Pancreas (tissue), 10 donors: ENCODE results near the gene PNLDC1. TPM values are rescaled to one million over a fixed set of nuclear protein-coding genes. Genes with fewer than 3 reads are reported as not detected.

Experiments
- ATAC-seq, 4 donors: fragments of 200-7000 bp; cut with Tn5 transposase; one replicate each; pipeline versions ENCODE4 v1.8.0 to v1.9.1; 2020; ENCODE audit warnings: mild to moderate bottlenecking in 4 of 4, moderate library complexity in 4 of 4
- DNase-seq, 6 donors: peaks; one replicate each; pipeline ENCODE4 v3.0.0-alpha.2; 2020
- FAIRE-seq: peaks from 2 replicates; lab custom pipeline; 2012; peaks lifted over from hg19 to GRCh38; lab: Jason Lieb, UNC
- H3K27ac ChIP-seq, 4 donors: fragments of 200-600 bp; sonication (generic); 1 replicate in 3 of 4; 2 replicates in 1 of 4; pipeline versions ENCODE4 v1.5.0 to v1.8.0; 2020
- H3K27me3 ChIP-seq, 4 donors: fragments of 200-600 bp; one replicate each; pipeline ENCODE4 v1.8.0; 2021
- H3K36me3 ChIP-seq, 3 donors: fragments of 200-600 bp; sonication (generic) in 1 of 3; one replicate each; pipeline versions ENCODE4 v1.5.0 to v1.8.0; 2020 to 2021
- H3K4me1 ChIP-seq, 3 donors: fragments of 200-600 bp; one replicate each; pipeline ENCODE4 v1.8.0; 2021
- H3K4me3 ChIP-seq, 4 donors: fragments of 200-600 bp; sonication (generic) in 2 of 4; one replicate each; pipeline versions ENCODE4 v1.5.0 to v1.8.0; 2020 to 2021
- H3K9me3 ChIP-seq, 4 donors: fragments of 200-600 bp; one replicate each; pipeline ENCODE4 v1.8.0; 2021
- CTCF ChIP-seq, 4 donors: fragments of 200-600 bp; sonication (generic) in 3 of 4; IDR thresholded peaks; one replicate each; pipeline versions ENCODE4 v1.5.0 to v1.8.0; 2021; ENCODE audit warnings: antibody characterized with exemption in 4 of 4
- whole genome bisulfite sequencing, 2 donors: extraction: QIAGEN DNeasy Blood & Tissue Kit; methylation state at CpG; one replicate each; pipeline ENCODE4 v1.1.7; 2013; 5-methylcytosine and 5-hydroxymethylcytosine counted together
- intact Hi-C, 3 donors: fragments of 100-400 bp; cut with DNase I; formaldehyde crosslinking; loops; one replicate each; pipeline versions ENCODE4 v1.11.1 to v1.14.2; 2022
- polyA plus RNA-seq, 2 donors: library from polyadenylated mRNA; stranded (reverse); fragments of 200-250 nt; gene quantifications; one replicate each; pipeline ENCODE4 v1.2.3, GENCODE V29; 2013
- total RNA-seq, 6 donors: library from RNA; stranded (reverse); fragmentation: NEBNext Ultra II Directional in 4 of 6; extraction: Animal tissue kit (Norgen Biotek cat#: 25700) in 4 of 6; gene quantifications; one replicate each; pipeline versions ENCODE4 v1.2.1 to v1.2.4, GENCODE V29; 2021 to 2023
- donor health status: healthy with polysubstance abuse.
- donor health status: DM: no; HTN: no; CAD: no; lungs with moderate emphysema.
- donor health status: DM: no; HTN: no; CAD: no.
- donor health status: control.
- donor health status: control.
- donor health status: Bipolar disorder and iron deficiency.
- donor health status: DM: yes; HTN: yes; CAD: no.
- donor health status: DM: no; HTN: no; CAD: no.
- donor health status: DM: no; HTN: no; CAD: no.
- donor health status: DM: yes; HTN: yes; CAD: no.

Gene PNLDC1
- total and polyA plus RNA-seq, 8 donors = 0.21 to 1.7 (median 0.50) TPM

- Histone ChIP-seq H3K27ac (peak overlapping the region; percentile 89 to 95 (median 91)), H3K27me3 (no peaks in the 10 kb centered on the region), H3K4me1 (no peaks in the 10 kb centered on the region), H3K4me3 (peak overlapping the region in 2 of 4 donors; percentile 71 to 94), H3K9me3 (no peaks in the 10 kb centered on the region), H3K36me3 (peaks cover 0 to 4% (median 3%) of the 10 kb centered on the region in 3 donors)
- 43 to 60% methylated on average over 3 of the region's 3 CpGs for WGBS, 2 donors
- no peak for DNase-seq
- TF ChIP-seq CTCF (IDR thresholded peaks at IDR 0.05) = no peak
- no peak for FAIRE-seq
- no peak for ATAC-seq
- intact Hi-C loops = no loop called here
These were observed 39.4 kb upstream of the PNLDC1 start for GRCh38 chr6:159760602-159761057.

- H3K4me1 ChIP-seq = no peaks in the 10 kb centered on the region
- DNase-seq (peak in 5 of 6 donors; percentile 29 to 68 (median 31)), FAIRE-seq (no peak), ATAC-seq (no peak)
- no peaks in the 10 kb centered on the region for H3K9me3 ChIP-seq
- H3K27ac ChIP-seq = peak overlapping the region; percentile 89 to 95 (median 91)
- peaks cover 0 to 3% (median 0%) of the 10 kb centered on the region in 3 donors for H3K36me3 ChIP-seq
- no peaks in the 10 kb centered on the region for H3K27me3 ChIP-seq
- WGBS, 2 donors = 2 to 7% methylated on average over 40 to 45 of the region's 45 CpGs
- no peak for TF ChIP-seq CTCF (IDR thresholded peaks at IDR 0.05)
- peak overlapping the region; percentile 57 to 94 (median 68) for H3K4me3 ChIP-seq
- intact Hi-C loops = no loop called here
These were observed 38.8 kb upstream of the PNLDC1 start for GRCh38 chr6:159761129-159761872.

GRCh38 chr6:159761873-159762680 is 38.0 kb upstream of the PNLDC1 start, which contains the start of gene ACAT2:
TSS of gene ACAT2 (plus strand) at chr6:159762045. CDS start at chr6:159762088, 43 bp downstream.
- H3K36me3 ChIP-seq = peaks cover 0 to 3% (median 0%) of the 10 kb centered on the region in 3 donors
- intact Hi-C loops = no loop called here
- no peaks in the 10 kb centered on the region for H3K27me3 ChIP-seq
- FAIRE-seq = peak; percentile 23
- H3K4me3 ChIP-seq = peak within 1 kb of the TSS; percentile 57 to 94 (median 68)
- 0 to 1% methylated on average over 64 to 76 of the region's 76 CpGs for WGBS, 2 donors
- no peak for TF ChIP-seq CTCF (IDR thresholded peaks at IDR 0.05)
- H3K9me3 ChIP-seq = no peaks in the 10 kb centered on the region
- H3K4me1 ChIP-seq = no peaks in the 10 kb centered on the region
- ATAC-seq = peak; percentile 97 to 99 (median 97)
- peak within 1 kb of the TSS; percentile 89 to 95 (median 91) for H3K27ac ChIP-seq
- peak; percentile 94 to 98 (median 96) for DNase-seq

GRCh38 chr6:159762681-159763293 is 37.3 kb upstream of the PNLDC1 start:
- intact Hi-C loops = no loop called here
- Histone ChIP-seq H3K4me1 (no peaks in the 10 kb centered on the region), H3K27me3 (no peaks in the 10 kb centered on the region), H3K9me3 (no peaks in the 10 kb centered on the region), H3K27ac (peak overlapping the region; percentile 89 to 95 (median 91)), H3K36me3 (no peaks in the 10 kb centered on the region), H3K4me3 (peak overlapping the region; percentile 57 to 94 (median 68))
- peak in 2 of 6 donors; percentile 21 to 70 for DNase-seq
- TF ChIP-seq CTCF (IDR thresholded peaks at IDR 0.05) = no peak
- 9 to 12% methylated on average over 16 of the region's 16 CpGs for WGBS, 2 donors
- peak in 3 of 4 donors; percentile 1 to 15 (median 14) for ATAC-seq
- no peak for FAIRE-seq
